ENCODE data around the gene CDH23.

The CDH23 gene

DNA sequence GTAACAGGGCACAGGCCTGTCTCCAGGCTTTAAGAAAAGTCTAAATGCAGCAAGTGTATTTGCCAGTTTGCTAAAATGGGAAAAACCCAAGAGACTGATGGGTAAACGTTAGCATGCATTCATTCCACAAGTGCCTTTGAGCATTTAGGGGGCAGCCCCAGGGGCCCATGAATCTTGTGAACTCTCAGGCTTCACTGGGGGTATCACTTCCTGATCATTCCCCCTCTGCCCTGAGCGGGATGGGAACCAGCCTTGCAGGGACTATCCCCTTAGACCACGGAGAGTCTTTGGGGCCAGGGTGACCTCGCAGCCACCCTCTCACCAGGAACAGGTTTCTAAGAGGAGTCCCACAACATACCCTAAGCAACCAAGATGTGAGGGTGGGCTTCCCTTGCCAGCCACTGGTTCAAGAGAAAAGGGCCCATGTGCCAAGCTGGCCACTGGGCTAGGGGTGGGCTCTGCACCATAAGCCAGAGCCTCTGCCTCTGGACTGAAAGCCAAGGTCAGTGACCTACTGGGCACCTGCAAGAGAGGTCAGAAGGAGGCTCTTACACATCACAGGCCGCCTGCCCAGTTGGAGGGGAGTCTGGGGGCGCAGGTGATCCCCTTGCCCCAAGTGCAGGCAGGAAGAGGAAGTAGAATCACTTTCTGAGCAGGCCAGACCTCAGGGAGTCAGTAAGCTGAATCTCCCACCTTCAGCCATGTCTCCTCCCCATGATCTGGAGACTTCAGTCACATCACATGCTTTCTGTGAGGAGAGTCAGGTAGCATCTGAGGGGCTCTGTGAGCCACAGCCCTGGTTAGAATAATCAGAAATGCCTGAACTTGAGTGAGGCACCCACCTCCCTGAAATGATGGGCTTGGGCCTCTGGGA lies 247.8 kb downstream of the CDH23 start:
- no peaks in the 10 kb centered on the region for H3K36me3 ChIP-seq

DNA sequence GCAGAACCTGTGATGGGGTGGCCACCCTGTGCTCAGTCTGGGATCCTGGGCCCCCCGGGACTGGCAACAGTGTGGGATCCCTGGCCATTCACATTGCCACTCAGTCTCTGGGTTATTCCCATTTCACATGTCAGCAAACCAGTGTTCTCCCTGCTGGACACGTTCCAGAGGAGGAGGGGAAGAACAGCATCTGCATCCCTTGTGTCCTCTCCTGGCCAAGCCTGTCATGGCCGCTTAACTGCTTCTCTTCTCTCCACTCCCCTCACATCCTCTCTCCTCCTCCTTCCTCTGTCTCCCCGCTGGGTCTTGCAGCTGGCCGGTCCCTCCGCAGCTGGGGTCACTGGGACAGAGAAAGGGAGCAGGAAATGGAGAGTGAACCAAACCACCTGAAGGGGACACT lies 248.5 kb downstream of the CDH23 start:
- DNase-seq, result no peak
- Histone ChIP-seq H3K4me1 (no peaks in the 10 kb centered on the region), H3K4me3 (no peak overlapping the region), H3K9me3 (no peaks in the 10 kb centered on the region), H3K36me3 (no peaks in the 10 kb centered on the region), H3K27me3 (peaks cover 0 to 18% of the 10 kb centered on the region in 2 donors), H3K27ac (no peak overlapping the region)
- TF ChIP-seq, protein P1, sequence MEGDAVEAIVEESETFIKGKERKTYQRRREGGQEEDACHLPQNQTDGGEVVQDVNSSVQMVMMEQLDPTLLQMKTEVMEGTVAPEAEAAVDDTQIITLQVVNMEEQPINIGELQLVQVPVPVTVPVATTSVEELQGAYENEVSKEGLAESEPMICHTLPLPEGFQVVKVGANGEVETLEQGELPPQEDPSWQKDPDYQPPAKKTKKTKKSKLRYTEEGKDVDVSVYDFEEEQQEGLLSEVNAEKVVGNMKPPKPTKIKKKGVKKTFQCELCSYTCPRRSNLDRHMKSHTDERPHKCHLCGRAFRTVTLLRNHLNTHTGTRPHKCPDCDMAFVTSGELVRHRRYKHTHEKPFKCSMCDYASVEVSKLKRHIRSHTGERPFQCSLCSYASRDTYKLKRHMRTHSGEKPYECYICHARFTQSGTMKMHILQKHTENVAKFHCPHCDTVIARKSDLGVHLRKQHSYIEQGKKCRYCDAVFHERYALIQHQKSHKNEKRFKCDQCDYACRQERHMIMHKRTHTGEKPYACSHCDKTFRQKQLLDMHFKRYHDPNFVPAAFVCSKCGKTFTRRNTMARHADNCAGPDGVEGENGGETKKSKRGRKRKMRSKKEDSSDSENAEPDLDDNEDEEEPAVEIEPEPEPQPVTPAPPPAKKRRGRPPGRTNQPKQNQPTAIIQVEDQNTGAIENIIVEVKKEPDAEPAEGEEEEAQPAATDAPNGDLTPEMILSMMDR (IDR thresholded peaks at IDR 0.05), result no peak
- intact Hi-C loops (cut with DNase I; ENCODE audit: low total_unique reads), result no loop called here

More for the DNA sequence above, 247.8 kb downstream of the CDH23 start:
- Histone ChIP-seq H3K9me3 (no peaks in the 10 kb centered on the region), H3K27me3 (peaks cover 0 to 18% of the 10 kb centered on the region in 2 donors), H3K27ac (no peak overlapping the region), H3K4me3 (no peak overlapping the region), H3K4me1 (no peaks in the 10 kb centered on the region)
- intact Hi-C loops (cut with DNase I; ENCODE audit: low total_unique reads), result no loop called here
- DNase-seq, result no peak
- TF ChIP-seq, protein P1 (IDR thresholded peaks at IDR 0.05), result no peak

DNA sequence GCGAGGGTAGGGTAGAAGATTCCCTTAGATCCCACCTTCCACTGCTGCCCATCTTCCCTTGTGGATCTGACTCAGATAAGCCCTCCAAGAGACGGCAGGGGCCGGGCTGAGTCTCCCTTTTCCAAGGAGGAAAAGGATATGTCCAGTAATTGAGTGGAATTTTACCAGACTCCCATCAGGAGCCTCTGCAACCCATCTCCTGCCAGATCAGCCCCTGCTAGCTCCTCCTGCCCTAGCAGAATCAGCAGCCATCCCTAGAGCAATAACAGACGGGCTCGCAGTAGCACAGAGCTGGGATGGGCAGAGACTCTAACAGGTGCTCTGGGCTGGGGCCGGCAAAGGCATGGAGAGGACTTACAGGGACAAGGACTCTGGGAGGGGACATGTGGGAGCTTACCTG lies 249.3 kb downstream of the CDH23 start:
- TF ChIP-seq, protein P1 (IDR thresholded peaks at IDR 0.05), result no peak
- no peaks in the 10 kb centered on the region for H3K4me1 ChIP-seq
- DNase-seq, result no peak
- H3K4me3 ChIP-seq, result no peak overlapping the region
- no peak overlapping the region for H3K27ac ChIP-seq
- intact Hi-C loops (cut with DNase I; ENCODE audit: low total_unique reads), result no loop called here
- no peaks in the 10 kb centered on the region for H3K9me3 ChIP-seq
- no peaks in the 10 kb centered on the region for H3K36me3 ChIP-seq
- H3K27me3 ChIP-seq, result peaks cover 0 to 18% of the 10 kb centered on the region in 2 donors

DNA sequence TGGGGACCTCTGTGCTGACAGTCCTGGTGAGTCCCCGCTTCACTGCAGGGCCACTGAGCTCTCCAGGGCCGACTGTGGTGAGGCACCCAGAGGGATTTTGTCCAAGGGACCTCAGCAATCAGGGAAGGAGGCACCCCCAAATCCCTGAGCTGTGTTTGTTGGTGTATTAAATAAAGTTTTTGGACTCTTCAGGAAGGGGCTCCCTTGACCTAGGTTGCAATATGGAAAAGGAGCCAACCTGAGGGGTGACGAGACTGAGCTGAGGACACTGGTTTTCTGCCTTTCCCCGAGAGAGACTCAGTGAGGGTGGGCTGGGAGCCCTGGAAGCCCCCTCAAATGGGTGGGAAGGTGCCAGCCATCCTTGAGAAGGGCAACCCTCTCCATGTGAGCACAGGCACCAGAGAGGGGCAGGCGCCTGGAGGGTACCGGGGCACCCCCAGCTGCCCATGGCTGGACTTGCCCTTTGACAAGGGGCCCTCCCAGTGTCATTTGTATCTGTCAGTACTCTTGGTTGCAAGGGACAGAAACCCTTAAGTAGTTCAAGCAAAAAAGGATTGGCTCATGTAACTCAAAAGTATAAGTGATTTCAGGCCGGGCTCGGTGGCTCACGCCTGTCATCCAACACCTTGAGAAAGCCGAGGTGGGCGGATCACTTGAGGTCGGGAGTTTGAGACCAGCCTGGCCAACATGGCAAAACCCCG lies 250.0 kb downstream of the CDH23 start:
- H3K27ac ChIP-seq, result no peak overlapping the region
- H3K36me3 ChIP-seq, result no peaks in the 10 kb centered on the region
- H3K9me3 ChIP-seq, result no peaks in the 10 kb centered on the region
- intact Hi-C loops (cut with DNase I; ENCODE audit: low total_unique reads), result no loop called here
- peaks cover 0 to 18% of the 10 kb centered on the region in 2 donors for H3K27me3 ChIP-seq
- H3K4me1 ChIP-seq, result no peaks in the 10 kb centered on the region
- TF ChIP-seq, protein P1 (IDR thresholded peaks at IDR 0.05), result no peak
- no peak for DNase-seq
- H3K4me3 ChIP-seq, result no peak overlapping the region

DNA sequence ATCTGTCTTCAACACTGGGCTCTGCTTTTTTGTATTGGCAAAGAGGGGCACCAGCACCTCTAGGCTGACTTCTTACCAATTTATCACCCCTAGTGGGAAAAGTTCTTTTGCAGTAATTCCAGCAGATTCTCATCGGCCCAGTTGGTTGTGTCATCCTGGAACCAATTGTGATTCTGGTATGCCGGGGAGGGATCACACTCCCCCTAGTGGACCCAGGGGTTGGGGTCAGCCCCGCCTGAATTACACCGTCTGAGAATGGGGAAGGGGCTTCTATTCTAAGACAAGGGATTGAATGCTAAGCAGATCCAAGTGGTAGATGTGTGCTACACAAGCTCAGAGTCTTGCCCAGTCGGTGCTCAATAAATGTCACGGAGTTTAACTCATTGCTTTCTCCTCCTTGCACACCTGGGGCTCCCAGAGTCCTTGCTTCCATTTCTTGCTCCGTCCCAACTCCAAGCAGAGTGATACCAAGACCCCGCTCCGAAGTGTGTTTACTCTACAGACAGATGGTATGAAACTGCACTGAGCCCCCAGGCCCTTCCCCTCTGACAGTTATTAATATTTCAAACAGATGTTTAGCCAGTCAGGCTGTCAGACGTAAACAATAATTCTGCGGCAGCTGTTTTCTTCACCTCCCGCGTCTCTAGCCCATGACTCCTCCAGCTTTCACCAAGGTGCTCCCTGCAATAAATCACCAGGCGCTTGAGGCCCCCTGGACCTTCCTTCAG lies 251.0 kb downstream of the CDH23 start:
- intact Hi-C loops (cut with DNase I; ENCODE audit: low total_unique reads), result no loop called here
- TF ChIP-seq, protein P1 (IDR thresholded peaks at IDR 0.05), result peak in 1 of 2 experiments; percentile 11

More for the DNA sequence above, 251.0 kb downstream of the CDH23 start:
- Histone ChIP-seq H3K27me3 (peaks cover 0 to 18% of the 10 kb centered on the region in 2 donors), H3K4me3 (no peak overlapping the region), H3K9me3 (no peaks in the 10 kb centered on the region), H3K4me1 (no peaks in the 10 kb centered on the region), H3K36me3 (no peaks in the 10 kb centered on the region), H3K27ac (no peak overlapping the region)
- no peak for DNase-seq
